ENCODE data around the gene FNBP1L.

GRCh38 chr1:93537924-93538323, 90.0 kb downstream of the FNBP1L start:
- TF ChIP-seq CTCF (IDR thresholded peaks at IDR 0.05; ENCODE audit: insufficient read depth, low read depth, low read length) (no peak), EZH2 (IDR thresholded peaks at IDR 0.05; ENCODE audit: insufficient read depth, low read length) (no peak)

Data from astrocyte (in vitro differentiated cells and primary cell).